Retinal pigment epithelial cell (primary cell): ENCODE measurements around the gene MTNR1A.

Experiments used
- DNase-seq: peaks from one replicate; pipeline ENCODE4 v3.0.0-alpha.2; 2010; ENCODE audit warnings: low read depth
- H3K4me3 ChIP-seq: 2 replicates; pipeline ENCODE4 v1.5.1; 2011; ENCODE audit warnings: mild to moderate bottlenecking, low read length, control low read depth, moderate library complexity
- CTCF ChIP-seq: conservative IDR thresholded peaks from 2 replicates; pipeline ENCODE4 v1.5.1; 2011; ENCODE audit warnings: low read depth, low read length, control low read depth, inconsistent platforms

The MTNR1A gene

GRCh38 chr4:186596346-186596745 lies 41.0 kb upstream of the MTNR1A start:
- TF ChIP-seq CTCF = no peak
- no peak overlapping the region for H3K4me3 ChIP-seq
- no peak for DNase-seq

GRCh38 chr4:186593587-186593973 lies 38.2 kb upstream of the MTNR1A start:
- no peak overlapping the region for H3K4me3 ChIP-seq
- no peak for DNase-seq
- TF ChIP-seq CTCF = no peak

GRCh38 chr4:186592966-186593586 lies 37.7 kb upstream of the MTNR1A start:
- TF ChIP-seq CTCF = no peak
- no peak overlapping the region for H3K4me3 ChIP-seq
- DNase-seq = no peak

GRCh38 chr4:186592445-186592844 lies 37.1 kb upstream of the MTNR1A start:
- no peak for DNase-seq
- no peak for TF ChIP-seq CTCF
- no peak overlapping the region for H3K4me3 ChIP-seq

GRCh38 chr4:186591651-186592050 lies 36.3 kb upstream of the MTNR1A start:
- DNase-seq = no peak
- H3K4me3 ChIP-seq = no peak overlapping the region
- TF ChIP-seq CTCF = no peak

- DNase-seq = no peak
- no peak for TF ChIP-seq CTCF
- no peak overlapping the region for H3K4me3 ChIP-seq
Measured at GRCh38 chr4:186588503-186588902, 33.1 kb upstream of the MTNR1A start.

- no peak overlapping the region for H3K4me3 ChIP-seq
- peak; percentile 7 for DNase-seq
- TF ChIP-seq CTCF = peak; percentile 91
Measured at GRCh38 chr4:186587416-186588018, 32.1 kb upstream of the MTNR1A start.
